Stimulated activated CD4-positive, alpha-beta T cell treated with anti-CD3 and anti-CD28 coated beads, Interleukin-4, amount 100 ng/mL, for 48 hours (primary cell): ENCODE measurements around the gene KRTAP2-1.
"Not testable (repeated sequence)": the region's sequence is repeated elsewhere in the genome, so short reads cannot be mapped to it uniquely, and the experiment has no call there.

Experiments
- DNase-seq, 2 donors: peaks; one replicate each; pipeline ENCODE4 v3.0.0-alpha.2; 2020; ENCODE audit warnings: low read depth in 2 of 2

The KRTAP2-1 gene, protein sequence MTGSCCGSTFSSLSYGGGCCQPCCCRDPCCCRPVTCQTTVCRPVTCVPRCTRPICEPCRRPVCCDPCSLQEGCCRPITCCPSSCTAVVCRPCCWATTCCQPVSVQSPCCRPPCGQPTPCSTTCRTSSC

DNA sequence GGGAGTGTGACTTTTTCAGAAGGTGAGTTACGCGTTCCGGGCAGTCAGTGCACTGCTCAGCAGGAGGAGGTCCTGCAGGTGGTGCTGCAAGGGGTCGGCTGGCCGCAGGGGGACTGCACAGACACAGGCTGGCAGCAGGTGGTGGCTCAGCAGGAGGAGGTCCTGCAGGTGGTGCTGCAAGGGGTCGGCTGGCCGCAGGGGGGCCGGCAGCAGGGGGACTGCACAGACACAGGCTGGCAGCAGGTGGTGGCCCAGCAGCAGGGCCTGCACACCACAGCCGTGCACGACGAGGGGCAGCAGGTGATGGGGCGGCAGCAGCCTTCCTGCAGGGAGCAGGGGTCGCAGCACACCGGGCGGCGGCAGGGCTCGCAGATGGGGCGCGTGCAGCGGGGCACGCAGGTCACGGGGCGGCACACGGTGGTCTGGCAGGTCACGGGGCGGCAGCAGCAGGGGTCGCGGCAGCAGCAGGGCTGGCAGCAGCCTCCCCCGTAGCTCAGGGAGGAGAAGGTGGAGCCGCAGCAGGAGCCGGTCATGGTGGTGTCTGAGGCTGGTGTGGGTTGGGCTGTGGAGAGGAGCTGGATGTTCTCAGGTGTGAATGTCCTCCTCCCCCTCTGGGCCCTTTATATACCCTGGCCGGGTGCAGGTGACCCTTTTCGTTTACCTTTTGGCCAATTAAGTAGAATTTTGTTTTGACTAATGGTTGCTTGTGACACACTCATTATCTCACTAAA lies at the start of gene KRTAP2-1:
Gene KRTAP2-1, minus strand, starts transcription at position 582 of the 731 bp plus-strand sequence. Its CDS starts 49 bp downstream, at position 533.
- DNase-seq: not testable (repeated sequence)

DNA sequence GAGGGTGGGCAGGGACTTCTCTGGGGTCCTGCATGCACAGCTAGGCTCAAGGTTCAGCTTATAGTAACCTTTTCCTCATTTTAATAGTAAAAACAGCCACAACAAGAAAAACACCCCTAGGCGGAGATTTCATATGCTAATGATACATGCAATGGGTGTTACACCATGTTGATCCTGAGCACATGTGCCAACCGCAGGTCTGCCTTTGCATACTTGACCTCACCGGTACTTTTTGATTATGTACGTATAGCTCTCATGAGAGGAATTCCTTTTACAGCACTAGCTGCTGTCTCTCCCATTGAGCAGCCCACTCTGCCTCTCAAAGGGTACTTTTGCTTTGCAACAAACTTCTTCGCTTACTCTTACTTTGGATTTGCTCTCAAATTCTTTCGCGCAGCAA lies 48.9 kb upstream of the KRTAP2-1 start:
- DNase-seq: no peak

DNA sequence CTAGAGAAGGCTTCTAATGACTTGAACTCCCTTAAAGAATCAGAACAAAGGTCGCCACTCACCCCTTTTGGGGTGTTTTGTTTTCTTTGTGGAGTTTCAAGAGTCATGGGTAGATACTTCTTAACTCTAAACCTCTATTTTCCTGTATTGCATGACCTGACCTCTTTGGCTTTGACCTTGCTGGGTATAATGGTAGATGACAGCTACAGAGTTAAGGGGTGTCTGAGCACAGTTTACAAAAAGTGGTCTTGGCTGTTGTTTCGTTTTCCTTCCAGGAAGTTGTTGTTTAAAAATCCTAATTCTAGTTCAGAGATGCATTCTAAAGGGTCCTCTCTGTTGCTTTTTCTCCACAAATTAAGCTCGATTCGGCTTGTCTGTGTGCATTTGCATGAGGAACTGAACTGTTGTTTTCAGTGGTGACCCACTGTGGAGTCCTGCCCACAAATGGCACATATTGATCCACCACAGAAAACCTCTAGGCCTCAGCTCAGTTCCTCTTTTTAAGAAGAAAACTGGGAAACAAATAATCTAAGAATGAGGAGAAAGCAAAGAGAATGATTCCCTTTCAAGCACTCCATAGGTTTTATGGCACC lies 41.7 kb upstream of the KRTAP2-1 start:
- DNase-seq: not testable (repeated sequence)

DNA sequence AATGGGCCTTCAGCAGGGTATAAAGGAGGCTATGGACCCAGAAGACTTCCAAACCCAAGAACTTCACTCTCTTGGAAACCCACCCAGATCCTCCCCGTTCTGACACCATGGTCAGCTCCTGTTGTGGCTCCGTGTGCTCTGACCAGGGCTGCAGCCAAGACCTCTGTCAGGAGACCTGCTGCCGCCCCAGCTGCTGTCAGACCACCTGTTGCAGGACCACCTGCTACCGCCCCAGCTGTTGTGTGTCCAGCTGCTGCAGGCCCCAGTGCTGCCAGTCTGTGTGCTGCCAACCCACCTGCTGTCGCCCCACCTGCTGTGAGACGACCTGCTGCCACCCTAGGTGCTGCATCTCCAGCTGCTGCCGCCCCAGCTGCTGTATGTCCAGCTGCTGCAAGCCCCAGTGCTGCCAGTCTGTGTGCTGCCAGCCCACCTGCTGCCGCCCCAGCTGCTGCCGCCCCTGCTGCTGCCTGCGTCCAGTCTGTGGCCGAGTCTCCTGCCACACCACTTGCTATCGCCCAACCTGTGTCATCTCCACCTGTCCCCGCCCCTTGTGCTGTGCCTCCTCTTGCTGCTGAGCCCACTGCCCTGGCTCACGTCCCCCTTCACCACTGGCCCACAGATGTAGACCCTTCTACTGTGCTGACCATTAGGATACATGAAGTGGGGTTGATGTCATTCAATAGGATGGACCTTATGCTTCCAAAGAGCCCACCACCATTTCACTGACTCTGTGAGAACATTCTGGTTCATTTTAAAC lies 37.2 kb upstream of the KRTAP2-1 start, which contains the start of gene KRTAP4-7:
Gene KRTAP4-7, plus strand, starts transcription at position 51 of the 757 bp plus-strand sequence. Its CDS starts 57 bp downstream, at position 108.
- DNase-seq: not testable (repeated sequence)

DNA sequence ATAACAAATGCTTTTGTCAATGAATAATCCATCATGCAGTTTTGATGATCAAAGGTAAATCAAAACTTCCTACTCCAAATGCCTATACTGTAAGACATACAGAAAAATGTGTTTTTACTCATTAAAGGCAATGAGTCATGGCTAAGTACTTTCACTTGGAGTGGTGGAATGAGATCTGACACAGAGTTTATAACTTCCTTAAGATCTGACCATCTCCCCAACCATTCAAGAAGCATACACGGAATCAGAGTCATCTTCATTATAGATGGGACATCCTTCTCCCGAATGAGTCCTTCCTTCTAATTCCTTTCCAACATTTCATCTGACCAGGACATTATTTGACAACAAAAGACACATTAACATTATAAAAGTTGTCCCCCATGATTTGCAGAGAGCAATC lies 36.3 kb upstream of the KRTAP2-1 start:
- not testable (repeated sequence) for DNase-seq

DNA sequence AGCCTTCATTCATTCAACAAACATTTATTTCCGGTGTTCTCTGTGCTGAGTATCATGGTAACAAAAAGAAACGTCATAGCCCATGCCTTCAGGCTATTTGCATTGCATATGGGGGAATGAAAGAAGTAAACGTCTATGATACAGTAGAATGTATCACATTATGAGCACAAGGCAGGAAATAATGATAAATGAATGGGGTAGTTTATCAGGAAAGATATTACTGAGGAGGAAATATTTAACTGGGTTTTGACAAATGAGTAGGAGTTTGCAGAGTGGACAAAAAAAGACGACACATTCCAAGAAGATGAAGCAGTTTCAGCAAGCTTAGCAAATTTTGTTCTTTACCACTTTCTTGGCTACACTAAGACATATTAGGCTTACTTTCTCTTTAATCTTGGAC lies 35.5 kb upstream of the KRTAP2-1 start:
- no peak for DNase-seq

DNA sequence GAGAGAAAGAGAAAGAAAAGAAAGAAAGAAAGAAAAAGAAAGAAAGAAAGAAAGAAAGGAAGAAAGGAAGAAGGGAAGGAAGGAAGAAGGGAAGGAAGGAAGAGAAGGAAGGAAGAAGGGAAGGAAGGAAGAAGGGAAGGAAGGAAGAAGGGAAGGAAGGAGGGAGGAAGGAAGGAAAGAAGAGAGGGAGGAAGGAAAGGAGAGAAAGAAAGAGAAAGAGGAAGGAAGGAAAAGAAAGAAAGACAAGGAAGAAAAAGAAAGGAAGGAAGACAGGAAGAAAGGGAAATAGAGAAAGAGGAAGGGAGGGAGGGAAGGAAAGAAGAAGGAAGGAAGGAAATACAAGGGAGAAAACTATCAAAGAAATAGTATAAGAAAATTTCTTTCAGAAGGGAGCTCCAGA lies 29.7 kb upstream of the KRTAP2-1 start:
- no peak for DNase-seq

DNA sequence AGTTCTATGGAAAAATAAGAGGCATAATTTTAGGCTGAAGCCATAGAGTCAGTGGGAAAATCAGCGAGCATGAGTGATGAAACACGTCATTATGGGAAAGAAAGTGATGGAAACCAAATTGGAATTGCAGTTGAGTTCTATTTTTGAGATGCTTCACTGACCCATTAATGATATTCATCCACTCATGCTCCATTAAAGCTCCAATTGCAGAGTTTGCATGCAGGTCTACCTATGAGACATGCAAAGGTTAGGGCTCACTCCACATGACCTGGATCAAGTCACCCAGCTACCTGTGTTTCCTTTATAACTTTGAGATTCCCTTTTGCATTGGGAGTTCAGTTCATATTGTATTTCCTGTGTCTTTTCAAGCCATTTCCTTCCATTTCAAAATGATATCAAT lies 26.6 kb upstream of the KRTAP2-1 start:
- no peak for DNase-seq

DNA sequence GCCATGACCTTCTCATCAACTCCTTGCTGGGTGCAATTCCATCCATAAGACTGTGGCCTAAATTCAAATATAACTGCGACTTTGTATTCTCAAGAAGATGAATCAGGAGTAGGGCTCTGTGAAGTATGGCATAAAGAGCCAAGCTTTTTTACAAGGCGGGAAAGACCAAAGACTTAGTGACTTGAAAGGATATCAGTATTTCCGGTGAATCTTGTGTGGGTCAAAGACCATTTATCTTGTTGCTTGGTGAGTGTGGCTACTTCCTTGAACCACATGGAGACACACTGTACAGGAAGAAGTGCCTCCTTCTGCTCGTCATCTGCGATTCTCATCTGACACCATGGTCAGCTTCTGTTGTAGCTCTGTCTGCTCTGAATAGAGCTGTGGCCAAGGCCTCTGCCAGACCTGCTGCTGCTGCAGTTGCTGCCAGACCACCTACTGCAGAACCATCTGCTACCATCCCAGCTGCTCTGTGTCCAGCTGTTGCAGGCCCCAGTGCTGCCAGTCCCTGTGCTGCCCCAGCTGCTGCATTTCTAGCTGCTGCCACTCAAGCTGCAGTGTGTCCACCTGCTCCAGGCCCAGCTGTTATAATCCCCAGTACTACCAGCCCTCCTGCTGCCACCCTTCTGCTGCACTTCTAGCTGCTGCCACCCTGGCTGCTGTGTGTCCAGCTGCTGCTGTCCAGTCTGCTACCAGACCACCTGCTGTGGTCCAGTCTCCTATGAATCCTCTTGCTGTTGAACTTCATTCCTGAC lies 24.7 kb upstream of the KRTAP2-1 start:
- no peak for DNase-seq

DNA sequence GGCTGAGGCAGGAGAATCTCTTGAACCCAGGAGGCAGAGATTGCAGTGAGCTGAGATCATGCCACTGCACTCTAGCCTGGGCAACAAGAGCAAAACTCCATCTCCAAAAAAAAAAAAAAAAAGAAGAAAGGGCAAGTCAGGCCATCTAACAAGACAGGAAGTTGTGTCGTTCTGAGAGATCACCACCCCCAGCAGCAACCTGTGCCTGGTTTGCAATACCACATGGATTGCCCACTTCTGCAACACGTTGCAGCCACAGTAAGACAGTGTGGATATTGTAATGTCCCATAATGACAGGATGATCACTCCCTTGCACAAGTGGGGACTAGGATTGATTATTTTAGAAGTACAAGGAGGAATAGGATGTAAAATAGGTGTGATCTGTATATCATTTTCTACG lies 21.9 kb upstream of the KRTAP2-1 start:
- no peak for DNase-seq

DNA sequence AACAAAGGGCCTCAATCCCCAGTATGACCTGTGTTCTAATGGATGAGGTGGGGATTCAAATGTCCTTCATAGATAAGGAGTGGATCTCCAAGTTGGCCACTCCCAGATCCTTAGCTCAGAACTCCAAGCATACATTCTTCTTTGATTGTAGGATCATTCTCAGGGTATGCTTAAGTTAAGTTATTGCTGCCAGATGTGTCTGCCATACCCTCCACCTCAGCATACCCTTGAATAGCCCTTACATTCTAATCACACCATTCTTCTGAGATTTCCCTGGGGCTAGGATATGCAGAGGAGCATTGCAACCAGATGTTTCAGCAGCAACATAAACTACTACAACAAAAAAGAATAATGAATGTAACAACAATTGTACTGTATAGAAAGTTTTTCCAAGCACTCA lies 20.2 kb upstream of the KRTAP2-1 start:
- DNase-seq: no peak

DNA sequence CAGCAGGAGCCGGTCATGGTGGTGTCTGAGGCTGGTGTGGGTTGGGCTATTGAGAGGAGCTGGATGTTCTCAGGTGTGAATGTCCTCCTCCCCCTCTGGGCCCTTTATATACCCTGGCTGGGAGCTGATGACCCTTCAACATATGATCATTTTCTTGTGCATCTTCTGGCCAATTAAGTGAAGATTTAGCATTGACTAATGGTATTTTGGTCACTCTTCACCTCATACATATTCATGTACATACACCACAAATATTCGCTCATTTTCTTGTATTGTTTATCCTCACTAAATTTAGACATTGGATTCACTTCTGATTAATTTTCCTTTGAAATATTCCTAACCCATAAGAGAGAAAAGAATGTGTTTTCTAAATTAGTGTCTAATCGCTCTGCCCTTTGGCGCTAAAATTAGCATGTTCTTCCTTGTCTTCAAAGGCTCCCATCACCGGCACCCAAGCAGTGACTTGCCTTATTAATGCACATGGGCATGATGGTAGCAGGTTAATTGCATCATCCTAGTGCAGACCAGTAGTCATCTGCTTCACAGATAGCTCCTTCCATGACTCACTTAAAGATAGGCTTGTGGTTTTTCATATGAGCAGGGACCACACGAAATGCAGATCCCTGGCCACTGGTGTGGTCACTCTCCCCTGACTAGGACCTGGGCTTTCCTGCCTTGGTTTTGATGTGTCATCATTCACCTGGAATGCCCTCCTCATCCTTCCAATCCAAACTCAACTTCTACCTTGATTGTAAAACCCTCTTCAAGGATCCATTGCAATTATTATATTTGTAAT lies 18.9 kb upstream of the KRTAP2-1 start, which contains the start of gene KRTAP2-4:
Gene KRTAP2-4, minus strand, starts transcription at position 51 of the 796 bp plus-strand sequence. Its CDS starts 34 bp downstream, at position 17.
- DNase-seq: no peak

DNA sequence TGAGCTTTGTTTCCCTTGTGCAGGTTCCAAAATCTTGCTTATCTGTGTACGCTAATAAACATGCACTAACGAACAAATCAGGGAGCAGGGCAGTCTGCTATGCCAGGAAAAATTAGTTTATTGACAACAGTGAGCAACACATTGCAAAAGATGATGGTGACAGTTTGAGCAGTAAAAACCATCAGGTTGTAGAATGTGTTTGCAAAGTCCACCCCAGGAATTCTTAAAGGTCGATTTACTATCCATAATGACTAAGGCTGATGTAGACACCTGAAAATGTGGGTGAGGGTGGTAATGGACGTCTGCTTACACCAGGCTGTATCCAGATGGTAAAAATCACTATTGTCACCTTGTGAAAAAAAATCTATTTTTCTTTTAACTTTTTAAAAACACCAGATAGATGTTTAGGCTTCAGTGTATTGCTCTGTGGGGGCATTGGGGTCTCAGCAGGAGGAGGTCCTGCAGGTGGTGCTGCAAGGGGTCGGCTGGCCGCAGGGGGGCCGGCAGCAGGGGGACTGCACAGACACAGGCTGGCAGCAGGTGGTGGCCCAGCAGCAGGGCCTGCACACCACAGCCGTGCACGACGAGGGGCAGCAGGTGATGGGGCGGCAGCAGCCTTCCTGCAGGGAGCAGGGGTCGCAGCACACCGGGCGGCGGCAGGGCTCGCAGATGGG lies 18.0 kb upstream of the KRTAP2-1 start:
- not testable (repeated sequence) for DNase-seq

DNA sequence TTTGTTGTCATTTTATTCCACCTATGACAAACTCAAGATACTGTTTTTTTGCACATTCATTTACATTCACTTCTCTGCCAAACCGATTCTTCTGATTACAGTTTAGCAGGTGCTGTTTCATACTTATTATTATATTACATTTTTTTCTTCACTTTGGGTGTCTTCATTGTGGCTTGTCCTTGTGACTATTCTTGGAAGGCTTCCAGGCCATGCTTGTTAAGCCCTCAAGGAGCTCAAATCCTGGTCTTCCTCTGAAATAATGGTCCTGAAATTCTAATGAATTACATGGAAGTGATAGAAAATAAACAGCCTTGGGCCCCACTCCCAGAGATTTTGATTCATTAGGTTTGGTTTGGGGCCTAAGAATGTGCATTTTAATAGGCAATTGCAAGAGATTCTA lies 17.2 kb upstream of the KRTAP2-1 start:
- no peak for DNase-seq

DNA sequence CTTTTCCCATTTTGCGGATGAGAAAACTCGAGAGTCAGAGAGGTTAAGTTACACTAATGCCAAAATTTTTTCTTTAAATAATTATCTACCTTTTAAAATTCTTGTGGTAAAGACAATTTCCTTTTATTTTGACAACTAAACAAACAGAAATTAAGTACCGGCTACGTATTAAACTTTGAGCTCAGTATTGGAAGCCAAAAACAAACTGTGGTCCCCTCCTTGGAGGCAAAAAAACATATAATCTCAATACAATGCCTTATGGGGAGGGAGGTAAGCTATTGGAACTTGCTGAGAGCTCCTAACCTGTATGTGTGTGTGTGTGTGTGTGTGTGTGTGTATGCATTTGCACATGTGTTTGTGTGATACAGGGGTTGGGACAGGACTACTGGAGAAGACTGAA lies 16.3 kb upstream of the KRTAP2-1 start:
- no peak for DNase-seq

DNA sequence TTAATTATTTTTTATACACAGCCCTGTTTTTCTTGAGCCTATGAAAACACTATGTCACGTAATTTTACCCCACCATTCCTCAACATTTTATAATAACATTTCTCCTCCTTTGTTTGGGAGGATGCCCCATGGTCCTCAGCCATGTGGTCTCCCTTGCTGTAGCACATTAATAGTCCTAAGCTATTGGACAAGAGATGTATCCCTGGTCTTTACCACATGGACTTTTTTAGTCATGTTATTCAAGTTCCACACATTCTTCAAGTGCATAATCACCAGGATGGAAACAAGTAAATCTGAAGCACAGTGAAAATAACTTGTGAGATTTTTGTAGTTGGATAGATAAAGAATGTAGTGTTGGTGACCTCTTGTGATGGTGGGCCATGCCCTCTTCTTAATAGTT lies 14.8 kb upstream of the KRTAP2-1 start:
- no peak for DNase-seq

DNA sequence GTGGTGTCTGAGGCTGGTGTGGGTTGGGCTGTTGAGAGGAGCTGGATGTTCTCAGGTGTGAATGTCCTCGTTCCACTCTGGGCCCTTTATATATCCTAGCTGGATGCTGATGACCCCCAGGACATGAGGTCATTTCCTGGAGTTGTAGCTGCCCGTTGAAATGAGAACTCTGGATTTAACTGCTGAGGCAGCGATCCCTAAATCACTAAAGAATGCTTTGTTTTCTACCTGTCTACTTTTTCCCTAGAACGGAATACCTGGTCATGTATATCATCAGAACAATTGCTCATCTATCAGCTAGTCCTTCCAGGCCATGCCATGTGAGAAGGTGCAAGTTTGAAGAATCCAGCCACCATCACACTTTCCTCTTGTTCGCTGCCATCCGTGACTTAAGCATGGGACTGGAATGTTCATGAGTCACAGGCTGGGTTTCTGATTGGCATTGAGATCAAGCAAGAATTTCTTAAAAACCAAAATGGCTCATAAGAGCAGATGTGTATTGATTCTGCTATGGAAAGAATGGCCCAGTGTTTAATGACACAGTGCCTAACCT lies 13.0 kb upstream of the KRTAP2-1 start, which contains the start of gene KRTAP2-3:
Gene KRTAP2-3, minus strand, starts transcription at position 63 of the 553 bp plus-strand sequence. CDS start 64 bp downstream, outside the sequence.
- no peak for DNase-seq

DNA sequence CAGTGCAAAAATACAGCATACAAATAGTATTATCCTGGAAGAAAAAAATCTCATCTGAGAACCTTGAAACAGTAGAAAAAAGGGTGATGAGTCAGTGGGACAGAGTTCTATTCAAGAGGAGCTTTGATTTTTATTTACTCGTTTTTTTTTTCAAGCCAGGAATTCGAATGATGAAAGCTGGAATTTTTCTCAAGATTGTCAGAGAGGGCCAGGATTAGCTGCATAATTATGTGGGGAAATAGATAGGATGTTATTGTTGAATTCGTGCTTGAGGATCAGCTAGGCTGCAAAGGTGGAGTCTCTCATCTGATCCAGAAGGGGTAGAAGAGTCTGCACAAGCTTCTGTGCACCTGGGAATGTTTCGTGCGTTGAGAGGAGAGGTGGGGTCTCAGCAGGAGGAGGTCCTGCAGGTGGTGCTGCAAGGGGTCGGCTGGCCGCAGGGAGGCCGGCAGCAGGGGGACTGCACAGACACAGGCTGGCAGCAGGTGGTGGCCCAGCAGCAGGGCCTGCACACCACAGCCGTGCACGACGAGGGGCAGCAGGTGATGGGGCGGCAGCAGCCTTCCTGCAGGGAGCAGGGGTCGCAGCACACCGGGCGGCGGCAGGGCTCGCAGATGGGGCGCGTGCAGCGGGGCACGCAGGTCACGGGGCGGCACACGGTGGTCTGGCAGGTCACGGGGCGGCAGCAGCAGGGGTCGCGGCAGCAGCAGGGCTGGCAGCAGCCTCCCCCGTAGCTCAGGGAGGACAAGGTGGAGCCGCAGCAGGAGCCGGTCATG lies 12.3 kb upstream of the KRTAP2-1 start:
- DNase-seq: not testable (repeated sequence)

DNA sequence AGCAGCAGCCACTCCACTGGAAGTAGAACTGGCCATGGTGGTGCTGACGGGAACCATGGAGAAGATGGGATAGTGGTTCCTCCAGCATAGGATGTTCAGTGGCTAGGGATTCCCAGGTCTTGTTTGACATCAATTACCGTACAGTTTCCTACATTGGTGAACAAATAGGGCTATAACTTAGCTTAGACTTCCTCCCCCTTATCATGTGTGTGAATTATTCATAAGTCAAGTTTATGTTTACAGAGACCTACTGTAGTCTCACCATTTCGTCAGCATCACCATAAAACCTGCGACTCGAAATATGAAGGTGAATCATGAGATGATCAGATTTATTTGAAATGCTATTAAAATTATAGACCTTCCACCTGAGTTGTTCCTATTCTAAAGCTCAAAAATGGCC lies 11.6 kb upstream of the KRTAP2-1 start:
- no peak for DNase-seq
